A673 (cell line): ENCODE data around the gene AGT. TPM values are rescaled to one million over a fixed set of nuclear protein-coding genes. Genes with fewer than 3 reads are reported as not detected.

ENCODE experiments used
- BruUV-seq: library from RNA; stranded (reverse); fragments of 400-500 nt; replicated peaks from 2 replicates; lab custom pipeline; 2021; lab: Mats Ljungman, UMichigan
- CTCF ChIA-PET: fragments of 300-600 bp; sonication (Branson Sonifier 250); formaldehyde crosslinking; loops from one replicate; lab custom pipeline; 2022; ENCODE audit warnings: antibody characterized with exemption; lab: Charles Lee
- POLR2A ChIA-PET: fragments of 300-600 bp; sonication (Branson Sonifier 250); formaldehyde crosslinking; loops from one replicate; lab custom pipeline; 2022; ENCODE audit warnings: antibody characterized with exemption; ENCODE audit not compliant: low non-redundant PET; lab: Charles Lee
- DNase-seq: peaks from one replicate; pipeline ENCODE4 v3.0.0-alpha.2; 2015; ENCODE audit warnings: low spot score
- H3K27ac ChIP-seq: fragments of 200-600 bp; sonication (generic); 2 replicates; pipeline ENCODE4 v1.5.1; 2016; ENCODE audit warnings: mixed run types, low read depth, mild to moderate bottlenecking, mixed read lengths, antibody characterized with exemption, low read length; ENCODE audit not compliant: poor library complexity, severe bottlenecking
- H3K27me3 ChIP-seq: fragments of 200-600 bp; sonication (generic); replicated peaks from 2 replicates; pipeline ENCODE4 v1.6.1; 2017; ENCODE audit warnings: mixed run types, low read depth, mild to moderate bottlenecking, mixed read lengths, antibody characterized with exemption, low read length; ENCODE audit not compliant: insufficient read depth, poor library complexity
- H3K36me3 ChIP-seq: fragments of 200-600 bp; sonication (generic); 2 replicates; pipeline ENCODE4 v1.6.1; 2016; ENCODE audit warnings: mixed run types, mild to moderate bottlenecking, mixed read lengths, antibody characterized with exemption, low read length; ENCODE audit not compliant: insufficient read depth, poor library complexity, severe bottlenecking
- H3K4me1 ChIP-seq: fragments of 200-600 bp; sonication (generic); 2 replicates; pipeline ENCODE4 v1.6.1; 2017; ENCODE audit warnings: mixed run types, mild to moderate bottlenecking, mixed read lengths, antibody characterized with exemption, low read length; ENCODE audit not compliant: insufficient read depth, poor library complexity, severe bottlenecking
- H3K4me3 ChIP-seq: fragments of 200-600 bp; sonication (generic); 2 replicates; pipeline ENCODE4 v1.5.1; 2016; ENCODE audit warnings: low read depth, mixed run types, mild to moderate bottlenecking, mixed read lengths, low read length; ENCODE audit not compliant: poor library complexity, severe bottlenecking
- H3K9me3 ChIP-seq: fragments of 200-600 bp; sonication (generic); 2 replicates; pipeline ENCODE4 v1.6.1; 2016; ENCODE audit warnings: mixed run types, low read depth, mild to moderate bottlenecking, mixed read lengths, antibody characterized with exemption, low read length; ENCODE audit not compliant: poor library complexity, severe bottlenecking
- CTCF ChIP-seq: fragments of 300-800, 200-600 bp; sonication (generic); conservative IDR thresholded peaks from 2 replicates; pipeline ENCODE4 v1.5.1; 2017; ENCODE audit warnings: low read depth, mild to moderate bottlenecking, antibody characterized with exemption, low read length, moderate library complexity, mixed read lengths
- EZH2 ChIP-seq: fragments of 200-600 bp; sonication (generic); IDR thresholded peaks from 2 replicates; pipeline ENCODE4 v1.6.1; 2017; ENCODE audit warnings: borderline replicate concordance, low read depth, mild to moderate bottlenecking, mixed read lengths, antibody characterized with exemption, low read length; ENCODE audit not compliant: poor library complexity, severe bottlenecking
- intact Hi-C: fragments of 100-400 bp; cut with micrococcal nuclease; formaldehyde crosslinking; loops from one replicate; pipeline ENCODE4 v1.10.0; 2022; ENCODE audit not compliant: unreplicated experiment
- total RNA-seq: library from RNA; stranded (reverse); gene quantifications from 2 replicates; pipeline ENCODE4 v1.2.3, GENCODE V29; 2021

AGT gene
- total RNA-seq, 1 experiment from 2014 or later, result not detected

DNA sequence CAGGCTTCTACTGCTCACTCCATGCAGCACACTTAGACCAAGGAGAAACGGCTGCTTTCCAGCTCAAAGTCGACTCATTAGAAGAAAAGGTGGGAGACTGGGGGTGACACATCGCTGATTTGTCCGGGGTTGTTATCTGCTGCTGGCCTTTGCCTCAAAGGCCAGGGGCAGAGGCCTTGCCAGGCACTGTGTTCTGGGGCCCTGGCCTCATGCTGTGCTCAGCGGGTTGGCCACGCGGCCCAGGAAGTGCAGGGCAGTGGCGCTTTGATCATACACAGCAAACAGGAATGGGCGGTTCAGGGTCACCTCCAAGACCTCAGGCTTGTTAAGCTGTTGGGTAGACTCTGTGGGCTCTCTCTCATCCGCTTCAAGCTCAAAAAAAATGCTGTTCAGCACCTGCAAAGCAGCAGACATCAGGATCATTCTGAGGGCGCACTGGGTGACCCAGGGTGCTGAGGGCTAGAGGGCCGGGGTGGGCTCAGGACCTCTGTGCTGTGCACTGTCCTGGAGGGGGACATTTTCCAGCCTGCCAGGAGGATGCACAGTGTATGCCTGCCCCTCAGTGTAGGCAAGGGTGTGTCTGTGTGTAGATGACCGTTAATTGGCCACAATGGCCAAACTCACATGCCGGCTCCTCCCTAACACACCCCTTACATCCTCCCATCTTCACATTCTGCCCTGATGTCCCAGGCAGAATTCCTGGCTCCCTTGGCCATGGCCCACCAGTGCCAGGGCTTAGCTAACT is 10.8 kb downstream of the AGT start:
- intact Hi-C loops, result no loop called here
- BruUV-seq, result no TSS peak
- H3K9me3 ChIP-seq, result no peaks in the 10 kb centered on the region
- H3K4me1 ChIP-seq, result no peaks in the 10 kb centered on the region
- no peak for TF ChIP-seq EZH2
- no peak for TF ChIP-seq CTCF
- H3K27me3 ChIP-seq, result no peaks in the 10 kb centered on the region
- no peak overlapping the region for H3K4me3 ChIP-seq
- ChIA-PET CTCF (no interaction called here), POLR2A (interaction anchor here (0.6 kb wide), 1 partner anchor 1060 kb away, joined by 3 read pairs; no protein-coding TSS in a partner anchor)
- DNase-seq, result no peak
- H3K27ac ChIP-seq, result no peak overlapping the region
- H3K36me3 ChIP-seq, result no peaks in the 10 kb centered on the region

DNA sequence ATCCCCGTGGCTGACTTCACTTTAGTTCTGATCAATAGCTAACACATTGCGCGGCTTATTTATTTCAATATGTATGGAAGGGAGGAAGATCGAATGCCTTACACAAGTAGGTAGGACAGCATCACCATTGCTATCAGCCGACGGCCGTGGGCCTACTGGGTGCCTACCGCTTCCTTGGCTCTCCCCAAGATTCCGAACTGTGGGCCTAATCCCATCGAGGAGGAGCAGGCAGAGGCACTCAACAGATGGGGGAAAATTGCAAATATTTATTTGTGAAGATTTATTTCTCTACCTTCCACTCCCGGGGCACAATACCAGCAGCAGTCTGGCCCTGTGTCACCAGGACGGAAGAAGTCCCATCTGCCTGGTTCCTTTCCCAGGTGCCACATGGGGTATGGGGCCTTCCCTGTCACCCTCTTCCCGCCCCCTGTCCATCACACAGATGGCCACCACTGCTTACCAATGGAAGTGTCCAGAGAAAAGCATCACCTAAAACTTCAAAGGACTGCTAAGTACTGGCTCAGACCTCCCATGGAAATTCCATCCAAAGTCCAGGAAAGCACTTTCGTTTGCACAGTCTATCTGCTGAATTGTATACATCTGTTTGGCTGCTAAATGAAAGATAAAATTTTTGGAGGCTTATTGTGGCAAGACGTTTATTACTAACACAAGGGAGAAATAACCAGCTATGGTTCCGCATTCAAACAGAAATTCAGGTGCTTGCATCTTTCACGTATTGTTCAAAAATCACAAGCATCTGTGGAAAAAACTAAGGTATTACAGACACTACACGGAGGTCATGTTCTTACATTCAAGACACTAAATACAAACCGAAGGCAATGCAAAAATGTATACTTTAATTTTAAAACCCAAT is 11.8 kb downstream of the AGT start:
- Histone ChIP-seq H3K27ac (no peak overlapping the region), H3K27me3 (no peaks in the 10 kb centered on the region), H3K4me1 (no peaks in the 10 kb centered on the region), H3K9me3 (no peaks in the 10 kb centered on the region), H3K36me3 (no peaks in the 10 kb centered on the region), H3K4me3 (no peak overlapping the region)
- no TSS peak for BruUV-seq
- ChIA-PET POLR2A (no interaction called here), CTCF (no interaction called here)
- intact Hi-C loops, result no loop called here
- no peak for TF ChIP-seq EZH2
- TF ChIP-seq CTCF, result no peak
- DNase-seq, result no peak

GRCh38 chr1:230701434-230701833 is 12.5 kb downstream of the AGT start:
- intact Hi-C loops, result no loop called here
- Histone ChIP-seq H3K27me3 (no peaks in the 10 kb centered on the region), H3K36me3 (no peaks in the 10 kb centered on the region), H3K27ac (no peak overlapping the region), H3K4me3 (no peak overlapping the region), H3K4me1 (no peaks in the 10 kb centered on the region), H3K9me3 (no peaks in the 10 kb centered on the region)
- no TSS peak for BruUV-seq
- no peak for DNase-seq
- ChIA-PET CTCF (no interaction called here), POLR2A (no interaction called here)
- TF ChIP-seq EZH2 (no peak), CTCF (no peak)
